ENCODE measurements around the gene FIG4.

DNA sequence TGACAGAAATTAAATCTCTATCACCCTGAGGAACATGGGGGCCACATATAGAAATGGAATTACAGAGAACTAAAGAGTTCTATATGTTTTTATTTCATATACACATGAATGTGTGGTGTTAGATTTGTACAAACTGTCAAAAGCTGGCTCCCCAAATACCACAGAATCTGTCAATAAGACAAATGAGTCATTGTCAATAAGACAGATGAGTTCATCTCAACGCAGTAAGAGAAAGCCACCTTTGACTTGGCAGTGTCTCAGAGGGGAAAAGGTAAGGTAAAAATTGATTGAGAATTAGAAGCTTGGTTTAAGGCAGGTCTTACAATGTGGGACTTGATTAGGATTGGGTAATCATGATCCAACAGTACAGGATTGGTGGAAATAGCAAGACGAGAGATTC lies 162.9 kb downstream of the FIG4 start:
- TF ChIP-seq POLR2A (IDR thresholded peaks at IDR 0.05; ENCODE audit: low read depth, low read length) (no peak), POLR2AphosphoS5 (IDR thresholded peaks at IDR 0.05; ENCODE audit: low read depth, low read length) (no peak), TAF1 (IDR thresholded peaks at IDR 0.05; ENCODE audit: borderline replicate concordance, low read depth, low read length) (no peak)

Data from GM12892 (cell line).